ENCODE results near the gene TRPM3.

TRPM3 gene

GRCh38 chr9:70678153-70678552, 443.3 kb downstream of the TRPM3 start:
- no peak for DNase-seq (ENCODE audit: extremely low read depth, low read depth)
- TF ChIP-seq CTCF (IDR thresholded peaks at IDR 0.05; ENCODE audit: low read depth, low read length), result no peak

GRCh38 chr9:70677055-70677735, 444.2 kb downstream of the TRPM3 start:
- TF ChIP-seq CTCF (IDR thresholded peaks at IDR 0.05; ENCODE audit: low read depth, low read length), result no peak
- DNase-seq (ENCODE audit: extremely low read depth, low read depth), result no peak

GRCh38 chr9:70675868-70676370, 445.5 kb downstream of the TRPM3 start:
- no peak for DNase-seq (ENCODE audit: extremely low read depth, low read depth)
- no peak for TF ChIP-seq CTCF (IDR thresholded peaks at IDR 0.05; ENCODE audit: low read depth, low read length)

- TF ChIP-seq CTCF (IDR thresholded peaks at IDR 0.05; ENCODE audit: low read depth, low read length), result no peak
Measured at GRCh38 chr9:70673844-70674243, 447.6 kb downstream of the TRPM3 start.

GRCh38 chr9:70672161-70672649, 449.2 kb downstream of the TRPM3 start:
- TF ChIP-seq CTCF (IDR thresholded peaks at IDR 0.05; ENCODE audit: low read depth, low read length), result no peak
- no peak for DNase-seq (ENCODE audit: extremely low read depth, low read depth)

More at GRCh38 chr9:70673844-70674243, 447.6 kb downstream of the TRPM3 start:
- DNase-seq (ENCODE audit: extremely low read depth, low read depth), result no peak

- no peak for TF ChIP-seq CTCF (IDR thresholded peaks at IDR 0.05; ENCODE audit: low read depth, low read length)
- DNase-seq (ENCODE audit: extremely low read depth, low read depth), result no peak
Measured at GRCh38 chr9:70668751-70669150, 452.7 kb downstream of the TRPM3 start.

- DNase-seq (ENCODE audit: extremely low read depth, low read depth), result no peak
- TF ChIP-seq CTCF (IDR thresholded peaks at IDR 0.05; ENCODE audit: low read depth, low read length), result no peak
Measured at GRCh38 chr9:70658765-70659164, 462.7 kb downstream of the TRPM3 start.
